K562 (cell line): ENCODE data around the gene DYNLT4. TPM values are rescaled to one million over a fixed set of nuclear protein-coding genes. Genes with fewer than 3 reads are reported as not detected.

Experiments
- AFF4 ChIP-seq: sonication (generic); formaldehyde crosslinking; IDR thresholded peaks from 2 replicates; pipeline ENCODE4 v1.8.0; 2023; ENCODE audit warnings: mild to moderate bottlenecking, missing genetic modification reagents
- CBX1 ChIP-seq: sonication (generic); IDR thresholded peaks from 2 replicates; pipeline ENCODE4 v1.6.1; 2016; ENCODE audit warnings: antibody characterized with exemption, low read depth, mild to moderate bottlenecking
- MTA3 ChIP-seq: fragments of 450-650 bp; formaldehyde crosslinking; IDR thresholded peaks from 2 replicates; pipeline ENCODE4 v1.6.1; 2017; ENCODE audit warnings: mild to moderate bottlenecking, borderline replicate concordance
- NR0B1 ChIP-seq: fragments of 450-650 bp; IDR thresholded peaks from one replicate; pipeline ENCODE4 v1.6.1; 2018; ENCODE audit warnings: mild to moderate bottlenecking, moderate library complexity; ENCODE audit not compliant: partially characterized antibody
- PTRF ChIP-seq: fragments of 450-650 bp; IDR thresholded peaks from 2 replicates; pipeline ENCODE4 v1.6.1; 2016; ENCODE audit warnings: mild to moderate bottlenecking, missing genetic modification characterization, missing compliant biosample characterization
- ZBTB5 ChIP-seq: fragments of 450-650 bp; IDR thresholded peaks from 2 replicates; pipeline ENCODE4 v1.6.1; 2017; ENCODE audit warnings: antibody characterized with exemption
- ZFP91 ChIP-seq: sonication (generic); formaldehyde crosslinking; IDR thresholded peaks from 2 replicates; pipeline ENCODE4 v1.8.0; 2022; ENCODE audit warnings: mild to moderate bottlenecking, missing genetic modification reagents
- ZHX1 ChIP-seq: fragments of 150-350 bp; conservative IDR thresholded peaks from 2 replicates; pipeline ENCODE4 v1.6.1; 2014; ENCODE audit warnings: low read length
- ZKSCAN1 ChIP-seq: fragments of 150-350 bp; IDR thresholded peaks from 2 replicates; pipeline ENCODE4 v1.6.1; 2016; ENCODE audit warnings: low read depth, low read length
- ZNF143 ChIP-seq: sonication (generic); formaldehyde crosslinking; IDR thresholded peaks from 2 replicates; pipeline ENCODE4 v1.9.0; 2022; ENCODE audit warnings: mild to moderate bottlenecking, missing genetic modification reagents
- ZNF197 ChIP-seq: fragments of 200-800 bp; sonication (Bioruptor generic); IDR thresholded peaks from 2 replicates; pipeline ENCODE4 v1.6.1; 2016; ENCODE audit warnings: low read depth, missing genetic modification characterization, missing compliant biosample characterization
- ZNF280A ChIP-seq: fragments of 450-650 bp; IDR thresholded peaks from 2 replicates; pipeline ENCODE4 v1.6.1; 2018; ENCODE audit warnings: mild to moderate bottlenecking, low read depth; ENCODE audit not compliant: partially characterized antibody
- polyA plus RNA-seq, 8 experiments: library from polyadenylated mRNA; depleted of rRNA in 4 of 8; stranded (reverse) in 5 of 8; unstranded in 3 of 8; fragments of >200 nt; fragmentation: Nextera tagmentation in 2 of 8; fragmentation: Illumina TruSeq in 1 of 8; extraction: Ambion mirVana in 2 of 8; extraction: Trizol in 1 of 8; gene quantifications; 2 replicates each; pipeline versions ENCODE4 v1.2.1 to v1.2.3, GENCODE V29; 2011 to 2014; ENCODE audit warnings: inconsistent platforms in 1 of 8, missing spikeins in 1 of 8
- total RNA-seq, 7 experiments: library from RNA; depleted of rRNA in 6 of 7; stranded (reverse); fragments of >200 nt in 6 of 7; fragmentation: Illumina TruSeq in 2 of 7; extraction: Trizol in 2 of 7; gene quantifications; 2 replicates each; pipeline versions ENCODE4 v1.2.1 to v1.2.3, GENCODE V29; 2011 to 2021; ENCODE audit warnings: low replicate concordance in 1 of 7

DYNLT4 gene
- total and polyA plus RNA-seq, 9 of the 15 experiments (the other 6 are each of a cell fraction or from before 2014, with no cell fraction given) = 0.29 to 0.73 TPM; not detected in 7

- no peak for TF ChIP-seq ZNF280A
- TF ChIP-seq PTRF = no peak
- TF ChIP-seq ZBTB5 = peak; percentile 61; the same call in 1 of the 2 replicates
- TF ChIP-seq AFF4 (CRISPR knock-in tag) = peak; percentile 92
- no peak for TF ChIP-seq NR0B1
- TF ChIP-seq MTA3 = peak; percentile 97
- peak; percentile 84 for TF ChIP-seq ZHX1
- TF ChIP-seq CBX1 = peak; percentile 88
- peak; percentile 22; the same call in 1 of the 2 replicates for TF ChIP-seq ZKSCAN1
- TF ChIP-seq ZNF143 (CRISPR knock-in tag) = peak; percentile 70
- no peak; the same call in 1 of the 2 replicates for TF ChIP-seq ZNF197 (CRISPR knock-in tag)
- TF ChIP-seq ZFP91 (CRISPR knock-in tag) = peak; percentile 50; the same call in 1 of the 2 replicates
Measured at GRCh38 chr1:44775078-44775929, 31.8 kb downstream of the DYNLT4 start, which contains the start of gene RPS8 (continued).
